Fibroblast of skin of left quadriceps (primary cell): ENCODE measurements around the gene ADAMTS20.
"Not testable (repeated sequence)": the region's sequence is repeated elsewhere in the genome, so short reads cannot be mapped to it uniquely, and the experiment has no call there.

ENCODE experiments used
- DNase-seq, 2 experiments: peaks; one replicate each; pipeline ENCODE4 v3.0.0-alpha.2; 2013; ENCODE audit warnings: low read depth in 2 of 2

The ADAMTS20 gene

DNA sequence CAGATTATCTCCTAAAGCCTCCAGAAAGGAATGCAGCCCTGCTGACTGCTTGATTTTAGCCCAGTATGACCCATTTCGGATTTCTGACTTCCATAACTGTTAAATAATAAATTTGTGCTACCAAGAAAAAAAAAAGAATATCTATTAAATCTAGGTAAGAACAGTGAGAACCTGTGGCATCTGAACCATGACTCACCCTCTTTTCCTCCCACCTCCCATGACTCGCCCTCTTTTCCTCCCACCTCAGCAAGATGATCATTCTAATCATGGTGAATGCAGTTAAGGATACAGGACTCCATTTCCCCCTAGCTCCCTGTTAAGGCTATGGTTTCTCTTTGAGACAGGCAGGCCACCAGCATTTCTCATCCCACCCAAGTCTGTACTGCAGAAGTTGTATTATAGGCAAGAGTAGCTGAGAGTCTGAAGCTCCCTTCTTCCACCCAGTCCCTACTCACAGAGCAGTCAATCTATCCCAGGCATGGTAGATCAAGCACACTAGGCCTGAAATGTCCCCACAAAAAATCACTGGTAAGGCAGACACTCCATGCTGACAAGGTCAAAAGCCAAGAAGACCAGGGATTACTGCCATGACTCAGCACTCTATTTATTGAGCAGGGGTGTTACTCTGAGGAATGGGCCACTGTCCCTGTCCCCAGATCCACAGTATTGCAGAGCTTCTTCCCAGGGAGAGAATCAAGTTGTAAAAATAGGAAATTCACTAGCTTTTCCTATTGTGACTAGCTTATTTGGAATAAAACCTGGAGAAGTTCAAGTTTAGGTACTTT is 188.9 kb downstream of the ADAMTS20 start:
- DNase-seq = no peak

DNA sequence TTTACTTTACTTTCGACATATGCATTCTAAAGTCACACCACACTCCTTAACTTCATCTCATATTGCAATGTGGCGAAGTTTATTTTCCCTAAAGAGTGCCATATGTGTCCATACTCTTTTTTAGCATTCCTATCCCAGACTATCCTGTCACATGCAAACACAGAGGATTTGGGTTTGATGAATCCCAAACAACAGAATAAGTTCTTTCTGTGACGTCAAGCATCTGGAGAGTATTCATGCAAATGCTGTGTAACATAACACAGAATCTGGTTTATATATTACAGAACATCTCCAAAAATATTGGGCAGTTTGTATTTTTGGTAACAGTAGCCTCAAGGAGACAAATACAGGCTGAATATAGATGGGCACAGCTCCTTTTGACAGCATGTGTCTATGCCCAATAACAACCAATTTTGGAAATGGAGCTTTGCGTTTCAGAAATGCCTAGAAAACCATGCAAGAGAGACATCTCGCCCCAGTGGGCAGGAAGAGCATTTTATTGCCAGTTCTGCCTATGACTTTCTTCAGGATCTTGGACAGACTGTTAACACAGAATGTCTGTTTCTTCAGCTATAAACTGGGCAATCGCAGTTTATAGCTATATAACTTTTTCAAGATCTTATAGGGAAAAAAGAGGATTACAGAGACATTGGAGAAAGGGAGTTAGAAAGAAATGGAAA is 190.8 kb downstream of the ADAMTS20 start:
- DNase-seq = peak in 1 of 2 experiments; percentile 8

DNA sequence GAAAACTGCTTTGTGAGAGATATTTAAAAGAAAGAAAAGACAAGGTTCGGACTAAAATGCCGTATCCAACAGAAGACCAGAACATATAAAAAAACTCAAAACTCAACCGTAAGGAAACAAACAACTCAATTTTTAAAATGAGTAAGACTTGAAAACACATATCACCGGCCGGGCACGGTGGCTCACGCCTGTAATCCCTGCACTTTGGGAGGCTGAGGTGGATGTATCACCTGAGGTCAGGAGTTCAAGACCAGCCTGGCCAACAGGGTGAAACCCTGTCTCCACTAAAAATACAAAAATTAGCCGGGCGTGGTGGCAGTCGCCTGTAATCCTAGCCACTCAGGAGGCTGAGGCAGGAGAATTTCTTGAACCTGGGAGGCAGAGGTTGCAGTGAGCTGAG is 192.0 kb downstream of the ADAMTS20 start:
- not testable (repeated sequence) for DNase-seq

DNA sequence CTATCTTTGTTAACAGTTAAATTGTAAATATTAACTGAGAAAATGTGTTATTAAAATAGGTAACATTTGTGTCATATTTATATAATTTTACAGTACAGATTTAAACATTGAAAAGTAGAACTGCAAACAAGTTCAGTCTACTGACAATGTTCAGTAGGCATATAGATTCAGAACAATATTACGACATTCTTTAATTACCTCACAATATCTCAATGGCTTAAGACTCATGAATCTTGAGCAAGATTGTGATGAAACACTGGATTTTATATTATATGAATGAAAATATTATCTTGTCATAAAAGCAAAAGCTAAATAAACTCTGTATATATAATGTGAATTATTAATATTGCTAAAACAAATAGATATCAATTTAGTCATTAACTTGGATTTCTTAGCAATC is 194.9 kb downstream of the ADAMTS20 start:
- no peak for DNase-seq

DNA sequence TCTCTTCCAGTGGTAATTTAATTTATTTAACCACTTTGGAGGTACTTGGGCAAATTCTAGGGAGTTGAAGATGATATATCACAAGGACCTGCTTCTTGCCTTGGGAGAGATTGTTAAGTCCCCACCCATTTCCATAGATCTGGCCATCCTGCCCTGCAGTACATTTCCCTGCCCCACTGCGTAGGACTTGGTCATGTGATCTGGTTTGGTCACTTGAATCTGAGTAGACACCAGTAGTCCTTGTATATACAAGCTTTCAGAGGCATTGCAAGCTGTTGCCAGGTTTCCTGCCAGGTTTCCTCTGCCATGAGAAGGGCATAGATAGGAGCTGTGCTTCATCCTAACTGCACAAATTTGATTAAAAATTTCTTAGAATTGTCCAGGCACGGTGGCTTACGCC is 200.0 kb downstream of the ADAMTS20 start:
- DNase-seq = no peak

DNA sequence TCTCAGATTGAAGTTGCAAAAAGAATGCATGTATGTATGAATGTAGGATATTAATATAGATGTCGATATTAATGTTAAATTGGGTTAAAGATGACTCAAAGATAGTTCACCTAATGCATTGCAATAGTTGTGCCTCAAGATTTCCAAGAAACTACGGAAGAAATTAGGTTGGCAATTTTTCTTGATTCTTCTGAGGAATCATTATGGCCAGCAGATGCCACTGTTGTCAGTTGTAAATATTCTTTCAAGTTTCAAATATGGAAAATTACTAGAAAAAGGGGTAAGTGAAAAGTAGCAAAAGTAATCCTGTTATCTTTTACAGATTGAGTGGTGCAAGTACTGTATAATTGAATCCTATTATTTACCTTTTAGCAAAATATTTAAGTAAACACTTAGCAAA is 202.1 kb downstream of the ADAMTS20 start:
- no peak for DNase-seq

DNA sequence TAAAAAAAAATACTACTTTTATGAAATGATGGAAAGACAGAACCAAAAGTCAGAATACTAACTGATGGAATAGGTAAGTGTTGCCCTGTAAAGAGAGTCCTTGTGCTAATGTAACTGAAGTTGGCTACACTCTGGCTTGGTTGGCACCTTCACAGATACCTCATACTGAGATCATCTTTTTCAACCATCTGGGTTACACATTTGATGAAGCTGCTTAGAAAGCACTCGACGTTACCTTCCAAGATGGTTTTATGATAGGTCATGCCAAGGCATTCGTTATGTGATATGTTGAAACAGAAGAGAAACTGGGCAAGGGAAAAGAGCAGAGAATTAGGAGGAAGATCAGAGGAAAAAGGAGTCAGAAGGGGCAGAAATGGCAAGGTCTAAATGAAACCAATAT is 203.8 kb downstream of the ADAMTS20 start:
- DNase-seq = no peak

DNA sequence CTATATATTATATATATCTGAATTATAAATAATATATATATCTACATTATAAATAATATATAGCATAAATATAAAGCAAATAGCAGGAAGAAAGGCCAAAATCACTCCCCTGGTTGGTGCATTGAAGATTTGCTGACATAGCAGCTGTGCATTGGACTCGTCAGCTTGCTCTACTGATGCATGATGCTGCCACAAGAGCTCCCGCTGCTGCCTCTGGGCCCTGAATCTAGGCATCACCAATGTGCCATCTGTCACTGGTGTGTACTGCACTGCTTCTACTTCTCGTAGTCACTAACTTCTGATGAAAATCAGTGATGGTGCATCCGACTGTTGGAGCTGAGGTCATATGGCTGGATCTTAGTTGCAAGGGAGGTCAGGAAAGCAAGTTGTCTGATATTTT is 205.0 kb downstream of the ADAMTS20 start:
- no peak for DNase-seq

DNA sequence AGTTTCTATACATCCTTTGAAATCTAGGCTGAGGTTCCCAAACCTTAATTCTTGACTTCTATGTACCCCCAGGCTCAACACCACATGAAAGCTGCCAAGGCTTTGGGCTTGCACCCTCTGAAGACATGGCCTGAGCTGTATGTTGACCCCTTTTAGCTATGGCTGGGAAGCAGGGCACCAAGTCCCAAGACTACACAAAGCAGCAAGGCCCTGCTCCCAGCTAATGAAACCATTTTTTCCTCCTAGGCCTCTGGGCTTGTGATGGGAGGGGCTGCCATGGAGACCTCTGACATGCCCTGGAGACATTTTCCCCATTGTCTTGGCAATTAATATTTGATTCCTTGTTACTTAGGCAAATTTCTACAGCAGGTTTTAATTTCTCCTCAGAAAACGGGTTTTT is 207.0 kb downstream of the ADAMTS20 start:
- DNase-seq = no peak

DNA sequence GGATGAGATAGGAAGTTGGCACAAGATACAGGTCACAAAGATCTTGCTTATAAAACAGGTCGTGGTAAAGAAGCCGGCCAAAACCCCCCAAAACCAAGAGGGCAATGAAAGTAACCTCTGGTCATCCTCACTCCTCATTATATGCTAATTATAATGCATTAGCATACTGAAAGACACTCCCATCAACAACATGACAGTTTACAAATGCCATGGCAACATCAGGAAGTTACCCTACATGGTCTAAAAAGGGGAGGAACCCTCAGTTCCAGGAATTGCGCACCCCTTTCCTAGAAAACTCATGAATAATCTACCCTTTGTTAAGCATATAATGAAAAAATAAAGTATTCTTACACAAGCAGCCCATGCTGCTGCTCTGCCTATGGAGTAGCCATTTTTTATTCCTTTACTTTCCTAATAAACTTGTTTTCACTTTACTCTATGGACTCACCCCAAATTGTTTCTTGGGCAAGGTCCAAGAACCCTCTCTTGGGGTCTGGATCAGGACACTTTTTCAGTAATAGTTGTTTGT is 210.2 kb downstream of the ADAMTS20 start:
- not testable (repeated sequence) for DNase-seq

DNA sequence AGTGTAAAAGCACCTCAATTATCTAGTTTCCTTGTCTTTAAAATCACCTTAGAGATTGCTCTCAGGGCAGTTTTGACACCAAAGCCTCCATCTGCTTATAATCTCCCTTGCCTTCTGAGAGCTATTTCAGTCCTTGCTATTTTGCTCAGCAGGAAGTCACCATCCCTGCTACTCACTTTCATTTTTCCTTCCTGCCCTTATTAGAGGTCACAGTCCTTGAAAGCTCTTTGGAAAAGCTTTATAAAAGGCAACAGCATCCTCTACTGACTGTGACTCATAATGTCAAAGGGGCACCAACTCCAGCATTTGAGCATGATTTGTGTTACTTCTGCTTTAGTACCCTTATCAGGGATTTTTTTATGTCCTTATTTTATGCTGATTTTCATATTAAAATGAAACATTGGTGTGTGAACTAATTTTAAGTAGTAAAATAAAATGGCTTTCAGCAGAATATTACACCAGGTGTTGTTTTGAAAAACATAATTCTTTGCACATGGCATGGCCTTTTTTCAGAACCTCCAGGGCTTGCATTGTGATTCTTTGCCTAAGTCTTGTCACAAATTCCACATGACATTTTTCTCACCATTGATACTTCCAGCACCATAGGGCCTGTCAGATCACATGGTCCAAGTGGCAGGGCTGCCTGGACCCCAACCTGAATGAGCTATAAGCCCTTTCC is 213.0 kb downstream of the ADAMTS20 start:
- DNase-seq = peak in 1 of 2 experiments; percentile 26

DNA sequence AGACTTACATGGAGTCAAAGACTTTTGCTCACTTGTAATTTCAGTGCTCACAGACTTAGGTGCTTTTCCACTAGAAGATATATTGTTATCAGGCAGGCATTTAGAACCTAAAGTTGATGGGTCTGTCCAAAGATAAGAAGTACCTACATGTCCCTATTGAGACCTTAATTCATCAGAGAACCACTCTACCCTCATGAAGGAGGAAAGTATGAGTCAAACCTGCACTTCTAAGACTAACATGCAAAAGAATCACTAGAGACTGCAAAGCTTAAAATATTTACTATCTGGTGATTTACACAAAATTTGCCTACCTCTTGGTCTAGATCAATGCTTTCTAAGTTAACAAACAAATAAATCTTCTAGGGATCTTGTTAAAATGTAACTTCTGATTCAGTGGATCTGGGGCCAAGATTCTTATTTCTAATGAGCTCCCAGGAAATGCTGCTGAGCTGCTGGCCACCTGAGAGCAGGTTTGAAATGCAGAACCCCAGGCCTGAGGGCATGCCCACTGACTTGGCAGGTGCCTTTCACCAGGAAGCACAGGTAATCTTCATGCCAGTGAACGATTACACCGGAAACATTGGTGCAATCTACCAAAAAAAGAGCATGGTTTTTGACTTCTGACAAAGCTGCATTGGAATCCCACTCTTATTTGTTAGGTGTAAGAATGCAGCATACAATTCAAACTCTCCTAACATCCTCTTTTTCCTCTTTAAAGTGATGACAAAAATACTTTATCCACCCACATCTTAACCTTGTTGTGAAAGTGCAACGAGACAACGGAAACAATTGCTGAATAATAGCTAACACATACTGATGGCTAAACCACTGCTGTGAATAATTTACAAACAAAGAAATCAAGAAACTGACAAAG is 214.2 kb downstream of the ADAMTS20 start:
- no peak for DNase-seq

DNA sequence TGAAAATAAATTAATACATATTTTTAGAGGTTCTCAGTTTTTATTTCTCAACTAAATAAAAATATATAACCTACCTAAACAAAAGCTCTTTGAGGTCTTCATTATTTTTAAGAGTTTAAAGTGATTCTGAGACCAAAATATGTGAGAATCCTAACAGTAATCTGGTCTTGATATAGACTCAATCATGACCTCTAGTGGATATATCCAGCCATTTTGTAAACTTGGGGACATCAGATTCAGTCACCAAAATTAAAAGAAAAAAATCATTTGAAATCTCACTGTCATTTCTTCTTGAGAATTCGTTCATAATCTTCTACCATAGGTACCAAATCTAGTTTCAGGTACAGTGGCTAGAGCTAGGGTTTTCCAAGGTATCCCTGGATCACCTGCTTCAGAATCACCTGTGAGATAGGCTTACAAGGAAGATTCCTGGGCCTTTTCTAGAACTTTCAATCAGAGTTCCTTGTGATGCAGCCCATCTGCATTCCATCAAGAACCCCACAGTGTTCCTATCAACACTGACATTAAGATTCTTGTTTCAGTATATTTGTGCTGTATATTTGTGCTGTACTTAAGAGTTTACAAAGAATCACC is 214.9 kb downstream of the ADAMTS20 start:
- DNase-seq = no peak

DNA sequence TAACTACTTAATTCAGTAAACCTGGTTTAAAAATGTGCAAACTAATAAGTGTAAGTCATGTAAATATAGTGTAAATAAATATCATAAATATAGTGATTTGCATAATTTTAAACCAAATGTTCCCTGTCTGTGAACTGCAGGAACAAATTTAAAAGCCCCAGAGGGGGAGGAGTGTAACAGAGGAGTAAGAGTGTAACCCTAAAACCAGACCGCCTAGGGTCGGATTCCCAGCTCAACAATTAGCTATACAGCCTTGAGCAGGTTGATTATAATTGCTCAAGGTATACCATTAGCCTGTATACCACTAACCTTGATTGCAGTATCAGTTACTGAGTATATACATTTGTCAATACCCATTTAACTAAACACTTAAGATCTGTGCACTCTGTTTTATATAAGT is 218.4 kb downstream of the ADAMTS20 start:
- DNase-seq = no peak

DNA sequence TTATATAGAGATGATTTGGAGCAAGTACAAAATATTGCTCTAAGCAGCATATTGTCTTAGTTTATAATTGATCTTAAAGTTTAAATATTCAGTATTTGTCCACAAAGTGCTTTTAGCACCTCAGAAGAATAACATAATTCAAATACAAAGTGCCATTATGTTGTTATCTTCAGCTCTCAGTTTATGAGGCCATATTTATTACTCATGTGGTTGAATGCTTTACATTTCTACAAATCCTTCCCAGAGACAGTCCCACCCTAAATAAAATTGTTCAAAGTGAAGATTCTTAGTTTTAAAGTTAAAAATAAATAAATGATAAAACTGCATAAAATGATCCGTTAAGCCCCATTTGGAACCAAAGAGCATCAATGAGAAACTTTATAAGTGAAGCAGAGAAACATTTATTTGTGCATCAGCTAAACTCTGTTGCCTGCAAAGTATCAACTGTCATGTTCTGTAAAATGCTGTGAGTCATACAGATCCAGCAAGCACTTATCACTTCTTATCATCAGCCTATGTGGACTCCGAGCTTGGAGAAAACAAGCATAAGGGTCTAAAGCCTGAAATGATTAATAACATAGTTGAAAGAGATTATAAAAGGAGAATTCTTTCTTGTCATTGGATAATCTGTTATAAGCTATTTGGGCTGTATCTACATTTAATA is 218.9 kb downstream of the ADAMTS20 start:
- DNase-seq = peak; percentile 24 to 33

DNA sequence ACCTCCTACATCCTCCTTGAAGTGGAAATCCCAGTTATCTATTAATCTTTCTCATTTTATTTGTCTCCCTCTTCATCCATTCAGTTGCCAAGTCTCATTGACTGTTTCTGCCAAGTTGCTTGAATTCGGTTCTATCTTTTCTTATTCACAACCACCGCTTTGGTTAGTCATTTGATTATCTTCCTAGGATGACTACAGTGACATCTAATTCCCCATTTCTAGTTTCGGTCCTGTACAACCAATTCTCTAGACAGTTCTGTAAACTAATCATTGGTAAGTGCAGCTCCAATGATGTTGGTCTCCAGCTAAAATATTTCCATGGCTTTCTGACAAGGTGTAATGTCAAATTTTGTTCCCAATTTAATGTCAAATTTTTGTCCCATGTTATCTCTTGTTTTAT is 220.1 kb downstream of the ADAMTS20 start:
- no peak for DNase-seq

DNA sequence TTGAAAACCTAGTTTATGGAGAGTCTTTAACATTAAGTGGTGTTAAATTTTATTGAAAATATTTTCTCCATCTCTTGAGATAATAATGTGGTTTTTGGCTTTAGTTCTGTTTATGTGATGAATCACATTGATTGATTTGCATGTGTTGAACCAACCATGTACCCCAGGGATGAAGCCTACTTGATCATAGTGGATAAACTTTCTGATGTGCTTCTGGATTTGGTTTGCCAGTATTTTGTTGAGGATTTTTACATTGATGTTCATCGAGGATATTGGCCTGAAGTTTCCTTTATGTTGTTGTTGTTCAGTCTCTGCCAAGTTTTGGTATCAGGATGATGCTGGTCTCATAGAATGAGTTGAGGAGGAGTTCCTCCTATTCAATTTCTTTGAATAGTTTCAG is 222.6 kb downstream of the ADAMTS20 start:
- DNase-seq = peak; percentile 52 to 58

DNA sequence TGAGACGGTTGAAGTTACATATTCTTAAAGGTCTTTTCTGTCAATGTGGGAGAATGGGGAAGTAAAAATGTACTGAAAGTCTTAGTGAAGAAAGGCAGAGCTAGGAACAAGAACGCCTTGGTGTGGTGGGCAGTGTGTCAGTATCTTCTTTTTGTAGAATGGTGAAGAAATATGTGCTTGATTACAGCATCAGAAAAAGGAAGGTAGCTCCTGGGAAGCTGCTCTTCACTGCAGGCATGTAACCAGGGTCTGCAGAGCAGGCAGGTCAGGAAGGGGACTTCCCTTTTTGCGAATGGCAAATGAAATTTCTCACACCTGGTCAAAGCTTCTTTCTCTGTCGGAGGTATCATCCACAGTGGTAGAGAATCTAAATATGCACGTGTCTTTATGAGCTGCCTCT is 226.2 kb downstream of the ADAMTS20 start:
- DNase-seq = no peak

DNA sequence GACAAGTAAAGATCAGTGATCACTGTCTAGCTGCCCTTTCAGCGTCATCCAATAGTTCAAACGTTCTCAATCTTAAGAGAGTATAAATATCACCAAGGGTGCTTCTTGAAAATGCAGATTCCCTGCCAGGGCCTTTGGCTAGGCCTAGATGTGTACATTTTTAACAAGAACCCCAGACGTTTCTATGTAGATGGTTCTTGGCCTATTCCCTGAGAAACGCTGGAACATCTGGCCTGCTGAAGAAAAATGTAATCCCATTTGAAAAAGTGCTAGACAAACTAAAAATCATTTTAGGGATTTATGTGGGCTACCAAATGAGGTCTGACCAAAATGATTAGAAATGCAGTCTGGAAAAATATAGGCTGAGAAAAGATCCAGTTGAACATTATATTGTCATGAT is 231.7 kb downstream of the ADAMTS20 start:
- DNase-seq = no peak

DNA sequence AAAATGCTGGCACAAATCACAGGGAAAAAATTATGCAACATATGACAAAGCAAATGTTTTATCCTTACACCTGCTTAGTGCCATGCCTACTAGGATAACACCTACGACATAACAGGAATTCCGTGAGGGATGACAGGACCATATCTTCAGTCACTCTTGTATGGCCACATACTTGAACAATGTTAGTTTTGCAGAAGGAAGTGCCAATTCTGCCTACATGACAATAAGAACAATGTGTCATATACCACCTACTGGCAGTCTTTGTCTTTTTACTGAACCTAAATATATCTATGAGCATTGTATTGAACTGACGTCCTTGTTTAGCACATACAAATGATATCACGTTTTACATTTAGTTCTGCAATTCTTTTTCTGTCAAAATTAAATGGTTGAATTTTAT is 234.0 kb downstream of the ADAMTS20 start:
- no peak for DNase-seq

DNA sequence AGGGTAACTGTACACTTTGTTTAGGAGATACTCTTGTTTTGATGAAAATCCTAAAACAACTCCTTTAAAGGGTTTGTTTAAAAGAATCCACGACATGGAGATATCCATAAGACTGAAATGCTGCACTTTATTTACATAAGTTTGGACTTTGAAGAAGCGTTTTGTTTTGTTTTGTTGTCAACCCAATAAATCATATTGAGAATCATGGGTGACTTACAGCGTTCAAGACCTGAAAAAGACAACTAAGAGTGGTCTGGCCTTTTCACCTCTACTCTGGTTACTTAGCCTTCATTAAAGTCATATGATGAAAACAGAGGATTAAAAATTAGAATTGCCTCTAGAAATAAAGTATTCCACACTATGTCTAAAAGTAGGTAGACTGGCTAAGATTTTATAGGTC is 234.8 kb downstream of the ADAMTS20 start:
- no peak for DNase-seq
